ENCODE results near the gene IGSF3.

DNA sequence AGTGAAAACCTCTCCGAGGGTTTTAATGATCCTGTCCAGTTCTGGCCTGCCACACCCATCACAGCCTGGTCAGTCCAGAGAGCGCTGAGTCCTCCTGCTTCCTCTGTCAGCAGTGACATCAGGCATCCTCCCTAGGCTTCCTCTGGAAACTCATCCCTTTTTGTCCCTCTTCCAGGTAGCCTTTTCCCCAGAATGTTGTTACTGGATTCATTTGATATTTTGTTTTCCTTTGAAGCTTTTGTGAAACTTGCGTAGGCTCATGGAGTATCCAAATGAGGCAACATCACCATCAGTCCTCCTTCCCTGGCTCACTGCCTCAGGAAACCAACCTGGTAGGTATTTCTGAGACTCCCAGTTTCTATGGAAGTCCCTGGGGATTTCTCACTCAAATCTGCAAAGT is 27.0 kb upstream of the IGSF3 start:
- TF ChIP-seq, protein P1, sequence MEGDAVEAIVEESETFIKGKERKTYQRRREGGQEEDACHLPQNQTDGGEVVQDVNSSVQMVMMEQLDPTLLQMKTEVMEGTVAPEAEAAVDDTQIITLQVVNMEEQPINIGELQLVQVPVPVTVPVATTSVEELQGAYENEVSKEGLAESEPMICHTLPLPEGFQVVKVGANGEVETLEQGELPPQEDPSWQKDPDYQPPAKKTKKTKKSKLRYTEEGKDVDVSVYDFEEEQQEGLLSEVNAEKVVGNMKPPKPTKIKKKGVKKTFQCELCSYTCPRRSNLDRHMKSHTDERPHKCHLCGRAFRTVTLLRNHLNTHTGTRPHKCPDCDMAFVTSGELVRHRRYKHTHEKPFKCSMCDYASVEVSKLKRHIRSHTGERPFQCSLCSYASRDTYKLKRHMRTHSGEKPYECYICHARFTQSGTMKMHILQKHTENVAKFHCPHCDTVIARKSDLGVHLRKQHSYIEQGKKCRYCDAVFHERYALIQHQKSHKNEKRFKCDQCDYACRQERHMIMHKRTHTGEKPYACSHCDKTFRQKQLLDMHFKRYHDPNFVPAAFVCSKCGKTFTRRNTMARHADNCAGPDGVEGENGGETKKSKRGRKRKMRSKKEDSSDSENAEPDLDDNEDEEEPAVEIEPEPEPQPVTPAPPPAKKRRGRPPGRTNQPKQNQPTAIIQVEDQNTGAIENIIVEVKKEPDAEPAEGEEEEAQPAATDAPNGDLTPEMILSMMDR (IDR thresholded peaks at IDR 0.05 in 8 of 11, conservative IDR thresholded peaks at IDR 0.05 in 3 of 11) = no peak
- TF ChIP-seq POLR2AphosphoS5 (IDR thresholded peaks at IDR 0.05) = no peak
